ENCODE results near the gene OBP2A. TPM values are rescaled to one million over a fixed set of nuclear protein-coding genes. Genes with fewer than 3 reads are reported as not detected.

The OBP2A gene
- total RNA-seq, 2 donors from 2014 or later, result not detected

DNA sequence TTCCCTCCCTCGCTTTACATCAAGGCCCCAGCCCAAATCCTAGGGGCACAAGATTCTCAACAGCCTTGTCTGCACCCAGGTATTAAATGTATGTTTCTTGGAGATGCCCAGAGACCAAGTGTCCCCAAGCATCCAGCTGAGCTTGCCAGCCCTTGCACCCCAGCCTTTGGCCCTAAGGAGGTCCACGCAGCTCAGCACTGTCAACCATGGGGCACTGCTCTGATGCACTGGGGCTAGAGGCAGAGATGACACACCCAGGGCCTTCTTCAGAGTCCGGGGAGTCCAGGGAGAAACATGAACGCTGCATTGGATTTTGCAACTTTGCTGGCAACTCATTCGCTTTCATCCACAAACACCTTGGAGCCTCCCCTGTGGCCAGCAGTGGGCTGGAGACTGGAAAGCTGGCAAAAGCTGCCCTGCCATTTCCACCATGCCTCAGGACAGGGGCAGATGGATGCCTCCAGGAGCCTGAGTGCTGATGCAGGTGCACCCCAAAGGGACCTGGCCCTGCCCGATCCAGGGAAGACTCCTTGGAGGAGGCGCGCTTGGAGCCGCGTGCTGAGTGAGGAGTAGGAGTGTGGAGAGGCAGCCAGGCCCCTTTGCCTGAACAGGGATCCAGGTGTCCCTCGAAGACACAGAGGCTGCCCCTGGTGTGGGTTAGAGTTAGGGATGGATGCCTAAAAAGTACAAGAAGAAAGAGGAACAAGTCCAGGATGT, 34.9 kb downstream of the OBP2A start:
- no peaks in the 10 kb centered on the region for H3K9me3 ChIP-seq
- peak; percentile 34 for DNase-seq (ENCODE audit: low spot score)
- no peaks in the 10 kb centered on the region for H3K27me3 ChIP-seq
- TF ChIP-seq, protein P1, sequence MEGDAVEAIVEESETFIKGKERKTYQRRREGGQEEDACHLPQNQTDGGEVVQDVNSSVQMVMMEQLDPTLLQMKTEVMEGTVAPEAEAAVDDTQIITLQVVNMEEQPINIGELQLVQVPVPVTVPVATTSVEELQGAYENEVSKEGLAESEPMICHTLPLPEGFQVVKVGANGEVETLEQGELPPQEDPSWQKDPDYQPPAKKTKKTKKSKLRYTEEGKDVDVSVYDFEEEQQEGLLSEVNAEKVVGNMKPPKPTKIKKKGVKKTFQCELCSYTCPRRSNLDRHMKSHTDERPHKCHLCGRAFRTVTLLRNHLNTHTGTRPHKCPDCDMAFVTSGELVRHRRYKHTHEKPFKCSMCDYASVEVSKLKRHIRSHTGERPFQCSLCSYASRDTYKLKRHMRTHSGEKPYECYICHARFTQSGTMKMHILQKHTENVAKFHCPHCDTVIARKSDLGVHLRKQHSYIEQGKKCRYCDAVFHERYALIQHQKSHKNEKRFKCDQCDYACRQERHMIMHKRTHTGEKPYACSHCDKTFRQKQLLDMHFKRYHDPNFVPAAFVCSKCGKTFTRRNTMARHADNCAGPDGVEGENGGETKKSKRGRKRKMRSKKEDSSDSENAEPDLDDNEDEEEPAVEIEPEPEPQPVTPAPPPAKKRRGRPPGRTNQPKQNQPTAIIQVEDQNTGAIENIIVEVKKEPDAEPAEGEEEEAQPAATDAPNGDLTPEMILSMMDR (IDR thresholded peaks at IDR 0.05), result no peak
- no peak overlapping the region for H3K4me3 ChIP-seq
- no peak overlapping the region for H3K27ac ChIP-seq
- H3K4me1 ChIP-seq, result no peaks in the 10 kb centered on the region
- H3K36me3 ChIP-seq, result no peaks in the 10 kb centered on the region

DNA sequence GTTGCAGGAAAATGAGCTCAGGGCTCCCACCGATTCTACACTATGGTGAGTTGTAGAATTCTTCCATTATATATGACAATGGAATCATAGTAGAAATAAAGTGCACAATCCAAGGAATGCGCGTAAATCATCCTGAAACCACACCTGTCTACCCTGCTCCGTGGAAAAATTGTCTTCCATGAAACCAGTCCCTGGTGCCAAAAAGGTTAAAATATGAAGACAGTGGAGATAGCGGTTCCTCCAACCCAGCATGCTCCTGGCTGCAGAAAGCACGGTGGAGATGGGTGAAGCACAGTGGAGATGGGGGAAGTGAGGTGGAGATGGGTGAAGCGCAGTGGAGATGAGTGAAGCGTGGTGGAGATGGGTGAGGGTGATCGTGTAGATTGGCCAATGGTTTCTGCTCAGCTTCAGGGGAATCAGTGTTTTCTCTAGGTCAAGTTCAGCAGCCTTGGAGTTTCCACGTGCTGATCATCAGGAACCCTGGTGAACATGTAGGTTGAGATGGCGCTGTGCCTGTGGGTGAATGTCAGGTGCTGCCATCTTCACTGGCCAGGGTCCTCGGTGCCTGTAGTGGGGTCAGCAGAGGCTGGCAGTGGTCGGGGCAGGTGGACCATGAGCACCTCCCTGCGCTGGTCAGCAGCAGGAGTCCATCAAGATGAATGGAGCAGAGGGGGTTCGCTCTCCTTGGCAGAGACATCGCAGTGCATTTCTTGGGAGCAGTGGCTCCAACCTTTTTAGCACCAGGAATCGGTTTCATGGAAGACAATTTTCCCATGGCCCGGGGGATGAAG, 35.9 kb downstream of the OBP2A start:
- no peaks in the 10 kb centered on the region for H3K9me3 ChIP-seq
- TF ChIP-seq, protein P1 (IDR thresholded peaks at IDR 0.05), result no peak
- no peaks in the 10 kb centered on the region for H3K36me3 ChIP-seq
- no peak overlapping the region for H3K27ac ChIP-seq
- peak; percentile 43 for DNase-seq (ENCODE audit: low spot score)
- H3K4me1 ChIP-seq, result no peaks in the 10 kb centered on the region
- H3K4me3 ChIP-seq, result no peak overlapping the region
- H3K27me3 ChIP-seq, result no peaks in the 10 kb centered on the region

DNA sequence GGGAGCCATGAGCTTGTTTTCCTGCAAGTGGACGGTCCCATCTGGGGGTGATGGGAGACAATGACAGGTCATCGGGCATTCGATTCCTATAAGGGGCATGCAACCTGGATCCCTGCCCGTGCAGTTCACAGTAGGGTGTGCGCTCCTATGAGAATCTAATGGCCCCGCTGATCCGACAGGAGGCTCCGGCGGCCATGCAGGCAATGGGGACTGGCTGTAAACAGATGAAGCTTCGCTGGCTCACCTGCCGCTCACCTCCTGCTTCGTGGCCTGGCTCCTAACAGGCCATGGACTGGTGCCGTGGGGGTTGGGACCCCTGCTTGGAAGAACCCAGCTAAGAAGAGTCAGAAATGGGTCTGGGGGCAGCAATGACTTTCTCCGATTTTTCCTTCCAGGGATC, 36.6 kb downstream of the OBP2A start:
- TF ChIP-seq, protein P1 (IDR thresholded peaks at IDR 0.05), result no peak
- DNase-seq (ENCODE audit: low spot score), result peak; percentile 50
- Histone ChIP-seq H3K9me3 (no peaks in the 10 kb centered on the region), H3K36me3 (no peaks in the 10 kb centered on the region), H3K27ac (no peak overlapping the region), H3K4me1 (no peaks in the 10 kb centered on the region), H3K27me3 (no peaks in the 10 kb centered on the region), H3K4me3 (no peak overlapping the region)

DNA sequence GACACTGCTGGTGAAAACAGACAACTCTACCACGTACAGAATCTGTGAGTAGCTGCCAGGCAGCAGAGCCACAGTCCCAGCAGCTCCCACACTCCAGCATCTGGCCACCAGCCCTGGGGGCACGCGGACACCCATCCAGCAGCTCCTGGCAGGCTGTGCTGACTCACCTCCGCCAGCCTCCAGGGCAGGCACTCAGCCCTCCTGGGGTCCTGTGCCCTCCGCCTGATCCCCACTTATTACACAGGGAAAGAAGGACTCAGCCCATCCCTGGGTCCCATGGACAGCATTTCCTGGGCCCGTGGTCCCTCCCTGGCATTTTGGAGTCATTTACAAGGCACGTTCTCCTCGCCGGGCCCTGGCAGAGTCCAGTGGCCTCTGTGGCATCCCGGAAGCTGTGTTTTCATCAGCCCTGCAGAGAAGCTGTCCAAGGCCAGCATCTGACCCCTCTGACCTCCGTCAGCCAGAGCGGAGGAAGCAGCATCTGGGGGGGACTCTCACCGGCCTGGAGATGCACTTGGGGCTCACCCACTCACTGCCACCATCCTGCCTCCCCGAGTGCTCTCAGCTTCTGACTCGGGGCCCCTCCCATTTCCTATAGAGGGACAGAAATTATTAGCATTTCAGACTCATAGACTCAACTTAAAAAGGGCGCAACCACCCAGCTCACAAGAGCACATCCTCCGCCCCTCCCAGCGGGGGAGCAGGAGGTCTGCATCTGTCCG, 37.2 kb downstream of the OBP2A start:
- H3K4me3 ChIP-seq, result no peak overlapping the region
- TF ChIP-seq, protein P1 (IDR thresholded peaks at IDR 0.05), result no peak
- no peaks in the 10 kb centered on the region for H3K36me3 ChIP-seq
- H3K27ac ChIP-seq, result no peak overlapping the region
- H3K4me1 ChIP-seq, result no peaks in the 10 kb centered on the region
- DNase-seq (ENCODE audit: low spot score), result peak; percentile 46
- no peaks in the 10 kb centered on the region for H3K27me3 ChIP-seq
- H3K9me3 ChIP-seq, result no peaks in the 10 kb centered on the region

DNA sequence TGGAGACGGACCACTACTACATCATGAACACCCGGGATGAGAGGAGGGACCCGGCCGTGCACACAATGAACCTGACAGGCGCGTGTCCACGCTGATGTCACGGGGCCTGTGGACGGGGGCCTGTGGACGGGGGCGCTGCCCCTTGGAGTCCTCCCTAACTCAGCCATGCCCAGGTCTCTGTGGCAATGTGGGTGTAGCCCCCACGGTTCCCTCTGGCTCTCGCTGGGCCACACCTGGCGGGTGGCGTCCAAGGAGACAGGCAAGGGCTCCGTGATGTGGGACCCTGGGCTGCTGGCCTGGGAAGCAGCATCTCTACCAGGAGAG, 37.7 kb downstream of the OBP2A start:
- no peaks in the 10 kb centered on the region for H3K27me3 ChIP-seq
- peak; percentile 36 for DNase-seq (ENCODE audit: low spot score)

More for the DNA sequence above, 37.7 kb downstream of the OBP2A start:
- Histone ChIP-seq H3K4me1 (no peaks in the 10 kb centered on the region), H3K9me3 (no peaks in the 10 kb centered on the region), H3K36me3 (no peaks in the 10 kb centered on the region), H3K4me3 (no peak overlapping the region), H3K27ac (no peak overlapping the region)
- TF ChIP-seq, protein P1 (IDR thresholded peaks at IDR 0.05), result no peak

Measured in right atrium auricular region (tissue), 2 donors.